GM18870 (cell line): Measurements from ENCODE around the gene ABLIM3.
A peak's percentile ranks its signal among the peaks of the same experiment; 100 is the strongest.

Experiments
- ATAC-seq: cut with Tn5 transposase; IDR thresholded peaks from one replicate; pipeline ENCODE4 v1.9.1; 2021; ENCODE audit warnings: moderate library complexity; ENCODE audit not compliant: unreplicated experiment

The ABLIM3 gene

GRCh38 chr5:149156435-149157083, 15.3 kb downstream of the ABLIM3 start:
- no peak for ATAC-seq

GRCh38 chr5:149157330-149157729, 16.0 kb downstream of the ABLIM3 start:
- no peak for ATAC-seq

GRCh38 chr5:149160291-149160787, 19.0 kb downstream of the ABLIM3 start:
- ATAC-seq = no peak

GRCh38 chr5:149161026-149161687, 19.9 kb downstream of the ABLIM3 start:
- no peak for ATAC-seq

GRCh38 chr5:149161850-149162249, 20.6 kb downstream of the ABLIM3 start:
- no peak for ATAC-seq

GRCh38 chr5:149162401-149163084, 21.2 kb downstream of the ABLIM3 start:
- ATAC-seq = peak; percentile 86

GRCh38 chr5:149164731-149165130, 23.4 kb downstream of the ABLIM3 start:
- ATAC-seq = no peak

- ATAC-seq = no peak
These were observed 24.8 kb downstream of the ABLIM3 start for GRCh38 chr5:149166128-149166527.

- no peak for ATAC-seq
These were observed 25.4 kb downstream of the ABLIM3 start for GRCh38 chr5:149166591-149167100.

GRCh38 chr5:149168276-149168906, 27.1 kb downstream of the ABLIM3 start:
- ATAC-seq = no peak

GRCh38 chr5:149170299-149170698, 29.0 kb downstream of the ABLIM3 start:
- no peak for ATAC-seq

- ATAC-seq = peak; percentile 88
These were observed 31.0 kb downstream of the ABLIM3 start for GRCh38 chr5:149172261-149172660.

- ATAC-seq = no peak
These were observed 31.6 kb downstream of the ABLIM3 start for GRCh38 chr5:149172709-149173505.

- ATAC-seq = no peak
These were observed 33.5 kb downstream of the ABLIM3 start for GRCh38 chr5:149174847-149175234.

GRCh38 chr5:149175346-149176105, 34.2 kb downstream of the ABLIM3 start:
- no peak for ATAC-seq

- no peak for ATAC-seq
These were observed 36.1 kb downstream of the ABLIM3 start for GRCh38 chr5:149177339-149177843.

- no peak for ATAC-seq
These were observed 36.7 kb downstream of the ABLIM3 start for GRCh38 chr5:149177911-149178565.

- ATAC-seq = no peak
These were observed 40.4 kb downstream of the ABLIM3 start for GRCh38 chr5:149181732-149182131.

- no peak for ATAC-seq
These were observed 40.9 kb downstream of the ABLIM3 start for GRCh38 chr5:149182241-149182640.
